DND-41 (cell line): ENCODE data around the gene MYH11.
"Not testable (repeated sequence)": the region's sequence is repeated elsewhere in the genome, so short reads cannot be mapped to it uniquely, and the experiment has no call there.

Experiments used
- ATAC-seq: fragments of 200-7000 bp; cut with Tn5 transposase; 3 replicates; pipeline ENCODE4 v1.9.1; 2021; ENCODE audit warnings: low read depth; ENCODE audit not compliant: insufficient read depth
- DNase-seq: peaks from one replicate; pipeline ENCODE4 v3.0.0-alpha.2; 2020
- H2AFZ ChIP-seq: 2 replicates; pipeline ENCODE4 v1.6.0; 2012; ENCODE audit warnings: low read depth, low read length
- H3K27ac ChIP-seq: 2 replicates; pipeline ENCODE4 v1.5.1; 2012; ENCODE audit warnings: low read length, inconsistent platforms
- H3K27me3 ChIP-seq: fragments of 200-600 bp; sonication (generic); 2 replicates; pipeline ENCODE4 v1.6.0; 2012; ENCODE audit warnings: low read length, mild to moderate bottlenecking, inconsistent platforms; ENCODE audit not compliant: insufficient read depth, poor library complexity
- H3K36me3 ChIP-seq: 2 replicates; pipeline ENCODE4 v1.5.1; 2012; ENCODE audit warnings: low read length, inconsistent platforms; ENCODE audit not compliant: insufficient read depth
- H3K4me1 ChIP-seq: 2 replicates; pipeline ENCODE4 v1.5.1; 2012; ENCODE audit warnings: mild to moderate bottlenecking, low read length; ENCODE audit not compliant: insufficient read depth
- H3K4me2 ChIP-seq: 2 replicates; pipeline ENCODE4 v1.6.0; 2012; ENCODE audit warnings: mild to moderate bottlenecking, moderate library complexity, low read length, inconsistent platforms; ENCODE audit not compliant: insufficient read depth
- H3K4me3 ChIP-seq, 2 experiments: fragments of 200-600 bp in 1 of 2; shearing (Covaris generic) in 1 of 2; 2 replicates each; pipeline ENCODE4 v1.5.1; 2012 to 2016; ENCODE audit warnings: inconsistent platforms in 2 of 2, low read length in 2 of 2, mild to moderate bottlenecking in 2 of 2, low read depth in 1 of 2, moderate library complexity in 1 of 2
- H3K79me2 ChIP-seq: 2 replicates; pipeline ENCODE4 v1.6.0; 2012; ENCODE audit warnings: low read length, inconsistent platforms; ENCODE audit not compliant: insufficient read depth
- H3K9ac ChIP-seq: 2 replicates; pipeline ENCODE4 v1.6.0; 2012; ENCODE audit warnings: low read depth, mild to moderate bottlenecking, inconsistent platforms, low read length, moderate library complexity
- H3K9me3 ChIP-seq: 2 replicates; pipeline ENCODE4 v1.5.1; 2012; ENCODE audit warnings: low read length, moderate library complexity, mild to moderate bottlenecking, inconsistent platforms; ENCODE audit not compliant: insufficient read depth, severe bottlenecking
- H4K20me1 ChIP-seq: 2 replicates; pipeline ENCODE4 v1.6.0; 2012; ENCODE audit warnings: low read length; ENCODE audit not compliant: insufficient read depth
- EZH2 ChIP-seq: IDR thresholded peaks from 3 replicates; pipeline ENCODE4 v1.6.1; 2012; ENCODE audit warnings: borderline replicate concordance, low read depth, mild to moderate bottlenecking, moderate library complexity, low read length, inconsistent platforms; ENCODE audit not compliant: severe bottlenecking
- TF ChIP-seq, protein P1 (sequence below): IDR thresholded peaks from 2 replicates; pipeline ENCODE4 v1.5.1; 2012; ENCODE audit warnings: borderline replicate concordance, low read length, moderate library complexity, mild to moderate bottlenecking; ENCODE audit not compliant: poor library complexity, severe bottlenecking; ENCODE audit errors: extremely low read depth

Gene MYH11

DNA sequence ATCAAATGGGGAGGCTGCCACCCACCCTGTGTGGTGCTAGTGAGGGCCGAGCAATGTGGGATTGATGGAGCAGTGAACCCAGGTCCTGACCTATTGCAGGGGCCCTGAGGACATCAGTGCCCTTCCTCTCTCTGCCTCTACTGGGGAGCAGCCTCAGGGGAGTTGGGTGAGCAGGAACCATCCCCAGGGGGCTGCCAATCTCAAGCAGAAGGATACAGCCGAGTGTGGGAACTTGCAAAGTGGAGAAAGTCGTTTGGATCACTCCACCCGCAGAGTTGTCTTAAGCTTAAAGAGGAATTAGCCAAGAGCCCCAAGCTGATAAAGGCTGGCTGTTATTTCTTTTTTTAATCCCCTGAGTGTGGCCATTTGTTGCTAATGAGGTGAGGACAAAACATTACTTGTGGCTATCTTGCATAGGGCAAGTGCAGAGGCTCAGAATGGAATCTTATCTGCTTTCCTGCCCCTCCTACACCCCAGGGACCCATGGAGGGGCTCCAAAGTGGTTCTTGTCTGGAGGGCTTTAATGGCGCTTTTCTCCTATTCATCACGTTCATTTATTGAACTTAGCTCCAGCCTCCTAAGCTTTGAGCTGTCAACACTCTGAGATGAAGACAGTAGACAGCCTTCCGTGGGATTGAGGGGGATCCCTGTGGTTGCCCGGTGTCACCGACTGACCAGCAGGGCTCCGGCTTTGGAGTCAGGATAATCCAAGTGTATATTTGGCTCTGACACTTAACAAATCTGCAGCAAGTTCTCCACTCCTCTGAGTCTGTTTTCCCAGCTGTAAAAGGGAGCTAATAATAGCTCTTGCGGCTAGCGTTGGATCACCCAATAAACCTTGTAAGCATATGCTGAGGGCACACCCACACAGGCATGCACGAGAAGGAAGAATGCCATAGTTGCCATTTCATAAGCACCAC, 45.1 kb downstream of the MYH11 start:
- Histone ChIP-seq H4K20me1 (no peaks in the 10 kb centered on the region), H3K27me3 (peaks cover 3% of the 10 kb centered on the region), H3K9me3 (peaks cover 8% of the 10 kb centered on the region), H3K79me2 (no peaks in the 10 kb centered on the region), H2AFZ (no peak overlapping the region), H3K4me3 (no peak overlapping the region), H3K4me1 (no peaks in the 10 kb centered on the region), H3K27ac (no peak overlapping the region), H3K4me2 (no peak overlapping the region), H3K36me3 (no peaks in the 10 kb centered on the region), H3K9ac (no peak overlapping the region)
- no peak for ATAC-seq
- DNase-seq: no peak
- no peak for TF ChIP-seq EZH2
- TF ChIP-seq, protein P1, sequence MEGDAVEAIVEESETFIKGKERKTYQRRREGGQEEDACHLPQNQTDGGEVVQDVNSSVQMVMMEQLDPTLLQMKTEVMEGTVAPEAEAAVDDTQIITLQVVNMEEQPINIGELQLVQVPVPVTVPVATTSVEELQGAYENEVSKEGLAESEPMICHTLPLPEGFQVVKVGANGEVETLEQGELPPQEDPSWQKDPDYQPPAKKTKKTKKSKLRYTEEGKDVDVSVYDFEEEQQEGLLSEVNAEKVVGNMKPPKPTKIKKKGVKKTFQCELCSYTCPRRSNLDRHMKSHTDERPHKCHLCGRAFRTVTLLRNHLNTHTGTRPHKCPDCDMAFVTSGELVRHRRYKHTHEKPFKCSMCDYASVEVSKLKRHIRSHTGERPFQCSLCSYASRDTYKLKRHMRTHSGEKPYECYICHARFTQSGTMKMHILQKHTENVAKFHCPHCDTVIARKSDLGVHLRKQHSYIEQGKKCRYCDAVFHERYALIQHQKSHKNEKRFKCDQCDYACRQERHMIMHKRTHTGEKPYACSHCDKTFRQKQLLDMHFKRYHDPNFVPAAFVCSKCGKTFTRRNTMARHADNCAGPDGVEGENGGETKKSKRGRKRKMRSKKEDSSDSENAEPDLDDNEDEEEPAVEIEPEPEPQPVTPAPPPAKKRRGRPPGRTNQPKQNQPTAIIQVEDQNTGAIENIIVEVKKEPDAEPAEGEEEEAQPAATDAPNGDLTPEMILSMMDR: no peak

DNA sequence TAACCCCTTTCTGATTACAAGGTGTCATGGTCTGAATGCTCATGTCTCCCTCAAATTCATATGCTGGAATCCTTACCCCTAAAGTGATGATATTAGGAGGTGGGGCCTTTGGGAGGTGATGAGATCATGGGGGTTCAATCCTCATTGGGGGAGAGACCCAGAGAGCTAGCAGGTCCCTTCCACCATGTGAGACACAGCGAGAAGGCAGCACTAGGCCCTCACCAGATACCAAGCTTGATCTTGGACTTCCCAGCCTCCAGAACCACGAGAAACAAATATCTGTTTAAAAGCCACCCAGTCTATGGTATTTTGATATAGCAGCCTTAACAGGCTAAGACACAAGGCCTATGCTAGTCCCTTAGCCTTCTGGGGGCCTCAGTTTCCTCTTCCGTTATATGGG, 45.9 kb downstream of the MYH11 start:
- H2AFZ ChIP-seq: no peak overlapping the region
- TF ChIP-seq EZH2: no peak
- TF ChIP-seq, protein P1: no peak
- no peaks in the 10 kb centered on the region for H3K79me2 ChIP-seq
- H3K9ac ChIP-seq: no peak overlapping the region
- ATAC-seq (no peak), DNase-seq (no peak)
- no peak overlapping the region for H3K4me2 ChIP-seq
- H3K4me1 ChIP-seq: no peaks in the 10 kb centered on the region
- H3K36me3 ChIP-seq: no peaks in the 10 kb centered on the region
- no peak overlapping the region for H3K4me3 ChIP-seq
- H3K9me3 ChIP-seq: peaks cover 1% of the 10 kb centered on the region
- H4K20me1 ChIP-seq: no peaks in the 10 kb centered on the region
- H3K27me3 ChIP-seq: peaks cover 3% of the 10 kb centered on the region
- no peak overlapping the region for H3K27ac ChIP-seq

DNA sequence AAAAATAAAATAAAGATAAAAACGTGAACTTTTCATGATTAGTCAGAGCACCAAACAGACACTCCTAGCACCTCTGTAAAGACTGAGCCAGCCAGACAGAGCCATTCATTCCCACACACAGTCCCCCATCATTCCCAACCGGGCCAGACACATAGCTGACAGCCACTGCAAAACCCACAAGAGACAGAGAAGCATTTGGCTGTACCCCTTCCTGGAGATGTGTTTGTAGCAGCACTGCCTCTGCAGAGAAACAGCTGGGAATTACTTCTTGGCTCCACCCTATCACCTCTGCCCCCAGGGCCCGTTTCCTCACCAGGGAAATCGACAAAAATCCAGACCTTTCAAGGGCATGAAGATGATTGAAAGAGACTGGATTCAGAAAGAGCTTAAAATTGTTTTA, 46.4 kb downstream of the MYH11 start:
- H3K4me3 ChIP-seq: no peak overlapping the region
- DNase-seq: no peak
- H2AFZ ChIP-seq: no peak overlapping the region
- H3K4me1 ChIP-seq: no peaks in the 10 kb centered on the region
- no peaks in the 10 kb centered on the region for H3K79me2 ChIP-seq
- no peaks in the 10 kb centered on the region for H3K36me3 ChIP-seq
- H3K4me2 ChIP-seq: no peak overlapping the region
- H3K27ac ChIP-seq: no peak overlapping the region
- H3K27me3 ChIP-seq: peaks cover 3% of the 10 kb centered on the region
- no peaks in the 10 kb centered on the region for H3K9me3 ChIP-seq
- ATAC-seq: no peak
- H4K20me1 ChIP-seq: no peaks in the 10 kb centered on the region
- TF ChIP-seq, protein P1: no peak
- TF ChIP-seq EZH2: no peak
- H3K9ac ChIP-seq: no peak overlapping the region

DNA sequence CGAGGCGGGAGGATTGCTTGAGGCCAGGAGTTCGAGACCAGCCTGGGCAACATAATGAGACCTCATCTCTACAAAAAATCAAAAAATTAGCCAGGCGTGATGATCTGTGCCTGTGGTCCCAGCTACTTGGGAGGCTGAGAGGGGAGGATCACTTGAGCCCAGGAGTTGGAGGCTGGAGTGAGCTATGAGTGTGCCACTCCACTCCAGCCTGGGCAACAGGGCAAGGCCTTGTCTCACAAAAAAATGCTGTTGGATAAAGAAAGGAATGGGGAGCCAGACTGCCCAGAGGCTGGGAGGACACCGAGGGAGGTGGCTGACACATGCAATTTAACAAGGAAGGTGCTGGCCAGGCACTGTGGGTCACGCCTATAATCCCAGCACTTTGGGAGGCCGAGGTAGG, 47.5 kb downstream of the MYH11 start:
- not testable (repeated sequence) for H3K27me3 ChIP-seq, H3K9me3 ChIP-seq, H2AFZ ChIP-seq, H3K9ac ChIP-seq, ATAC-seq, H3K4me2 ChIP-seq, DNase-seq, H3K4me3 ChIP-seq, H4K20me1 ChIP-seq, H3K36me3 ChIP-seq, H3K27ac ChIP-seq, H3K79me2 ChIP-seq, H3K4me1 ChIP-seq
